Lung (tissue), 12 donors: ENCODE measurements around the gene SPATA4. TPM values are rescaled to one million over a fixed set of nuclear protein-coding genes. Genes with fewer than 3 reads are reported as not detected.
"Not testable (repeated sequence)": the region's sequence is repeated elsewhere in the genome, so short reads cannot be mapped to it uniquely, and the experiment has no call there.

ENCODE experiments used
- ATAC-seq: fragments of 200-7000 bp; cut with Tn5 transposase; one replicate; pipeline ENCODE4 v1.9.1; 2020; ENCODE audit warnings: moderate number of reproducible peaks; ENCODE audit not compliant: insufficient read depth, low FRiP score
- DNase-seq, 3 donors: peaks; one replicate each; pipeline ENCODE4 v3.0.0-alpha.2; 2013 to 2017
- H3K27ac ChIP-seq, 2 donors: one replicate each; pipeline ENCODE4 v1.5.1; 2013; ENCODE audit warnings: mild to moderate bottlenecking in 2 of 2, moderate library complexity in 2 of 2, control low read depth in 1 of 2, inconsistent platforms in 1 of 2, low read depth in 1 of 2, low read length in 1 of 2
- H3K27me3 ChIP-seq, 3 donors: one replicate each; pipeline ENCODE4 v1.5.1; 2013; ENCODE audit warnings: low read length in 2 of 3; ENCODE audit not compliant: control insufficient read depth in 3 of 3, insufficient read depth in 3 of 3
- H3K36me3 ChIP-seq, 4 donors: one replicate each; pipeline ENCODE4 v1.5.1; 2013; ENCODE audit warnings: low read length in 4 of 4, mild to moderate bottlenecking in 1 of 4, moderate library complexity in 1 of 4; ENCODE audit not compliant: control insufficient read depth in 4 of 4, insufficient read depth in 4 of 4
- H3K4me1 ChIP-seq, 5 donors: one replicate each; pipeline ENCODE4 v1.5.1; 2013; ENCODE audit warnings: low read length in 5 of 5, mild to moderate bottlenecking in 2 of 5, moderate library complexity in 1 of 5; ENCODE audit not compliant: control insufficient read depth in 5 of 5, insufficient read depth in 5 of 5
- H3K4me3 ChIP-seq: one replicate; pipeline ENCODE4 v1.5.1; 2013; ENCODE audit warnings: mild to moderate bottlenecking, control low read depth, moderate library complexity
- H3K9ac ChIP-seq, 2 donors: one replicate each; pipeline ENCODE4 v1.5.1; 2013; ENCODE audit warnings: low read length in 2 of 2, control low read depth in 1 of 2; ENCODE audit not compliant: insufficient read depth in 1 of 2
- H3K9me3 ChIP-seq, 4 donors: one replicate each; pipeline ENCODE4 v1.5.1; 2013; ENCODE audit warnings: low read length in 3 of 4, mild to moderate bottlenecking in 1 of 4, moderate library complexity in 1 of 4; ENCODE audit not compliant: control insufficient read depth in 4 of 4, insufficient read depth in 3 of 4
- WGBS, 2 donors: extraction: QIAGEN DNeasy Blood & Tissue Kit; methylation state at CpG; one replicate each; pipeline ENCODE4 v1.1.7; 2013; 5-methylcytosine and 5-hydroxymethylcytosine counted together
- polyA plus RNA-seq, 2 donors: library from polyadenylated mRNA; stranded (reverse); fragments of 200-250 nt; gene quantifications; one replicate each; pipeline ENCODE4 v1.2.1, GENCODE V29; 2013
- total RNA-seq, 2 donors: library from RNA; depleted of rRNA in 1 of 2; stranded (reverse); fragments of >200 nt in 1 of 2; gene quantifications; one replicate each; pipeline ENCODE4 v1.2.1, GENCODE V29; 2014 to 2021
- TF ChIP-seq, protein P1 (sequence below): IDR thresholded peaks from 2 replicates; pipeline ENCODE4 v1.5.1; 2012; ENCODE audit warnings: mild to moderate bottlenecking; ENCODE audit errors: control extremely low read depth, extremely low read depth
- donor health status: control.
- donor health status: control.
- donor health status: Bipolar disorder and iron deficiency.
- donor health status: healthy.
- donor health status: DM: yes; HTN: yes; CAD: no.

The SPATA4 gene
- total and polyA plus RNA-seq, 4 donors = 1.1 to 4.1 (median 2.2) TPM

DNA sequence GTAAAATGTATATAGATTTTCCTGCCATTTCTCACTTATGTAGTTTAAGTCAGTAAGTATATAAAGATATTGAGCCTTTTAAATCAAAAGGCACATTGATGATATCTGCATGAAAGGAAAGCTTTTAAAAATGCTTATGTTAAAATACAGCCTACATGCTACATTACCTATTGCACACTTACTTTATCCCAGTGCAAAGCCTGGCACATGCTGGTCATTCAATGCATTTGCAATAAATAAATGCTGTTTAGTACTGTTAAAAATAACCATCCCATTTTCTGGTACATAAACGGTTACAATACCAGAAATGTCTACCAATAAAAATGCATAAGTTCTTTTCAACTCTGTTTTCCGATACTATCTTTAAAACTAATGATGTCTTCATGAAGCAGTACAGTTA lies 22.1 kb upstream of the SPATA4 start:
- ATAC-seq = no peak
- H3K4me1 ChIP-seq = no peaks in the 10 kb centered on the region
- WGBS, 2 donors = 81 to 90% methylated on average over 2 of the region's 2 CpGs

GRCh38 chr4:176212351-176212750 lies 17.0 kb upstream of the SPATA4 start:
- H3K9ac ChIP-seq, H3K27ac ChIP-seq, H3K9me3 ChIP-seq, H3K27me3 ChIP-seq, H3K4me3 ChIP-seq, H3K36me3 ChIP-seq, H3K4me1 ChIP-seq, ATAC-seq, DNase-seq: not testable (repeated sequence)
- 74 to 84% methylated on average over 3 of the region's 3 CpGs for WGBS, 2 donors

More for the DNA sequence above, 22.1 kb upstream of the SPATA4 start:
- H3K27me3 ChIP-seq = no peaks in the 10 kb centered on the region
- DNase-seq = no peak
- no peak overlapping the region for H3K27ac ChIP-seq
- H3K36me3 ChIP-seq = no peaks in the 10 kb centered on the region
- no peak overlapping the region for H3K9ac ChIP-seq
- no peaks in the 10 kb centered on the region for H3K9me3 ChIP-seq
- TF ChIP-seq, protein P1, sequence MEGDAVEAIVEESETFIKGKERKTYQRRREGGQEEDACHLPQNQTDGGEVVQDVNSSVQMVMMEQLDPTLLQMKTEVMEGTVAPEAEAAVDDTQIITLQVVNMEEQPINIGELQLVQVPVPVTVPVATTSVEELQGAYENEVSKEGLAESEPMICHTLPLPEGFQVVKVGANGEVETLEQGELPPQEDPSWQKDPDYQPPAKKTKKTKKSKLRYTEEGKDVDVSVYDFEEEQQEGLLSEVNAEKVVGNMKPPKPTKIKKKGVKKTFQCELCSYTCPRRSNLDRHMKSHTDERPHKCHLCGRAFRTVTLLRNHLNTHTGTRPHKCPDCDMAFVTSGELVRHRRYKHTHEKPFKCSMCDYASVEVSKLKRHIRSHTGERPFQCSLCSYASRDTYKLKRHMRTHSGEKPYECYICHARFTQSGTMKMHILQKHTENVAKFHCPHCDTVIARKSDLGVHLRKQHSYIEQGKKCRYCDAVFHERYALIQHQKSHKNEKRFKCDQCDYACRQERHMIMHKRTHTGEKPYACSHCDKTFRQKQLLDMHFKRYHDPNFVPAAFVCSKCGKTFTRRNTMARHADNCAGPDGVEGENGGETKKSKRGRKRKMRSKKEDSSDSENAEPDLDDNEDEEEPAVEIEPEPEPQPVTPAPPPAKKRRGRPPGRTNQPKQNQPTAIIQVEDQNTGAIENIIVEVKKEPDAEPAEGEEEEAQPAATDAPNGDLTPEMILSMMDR = no peak
- H3K4me3 ChIP-seq = no peak overlapping the region

DNA sequence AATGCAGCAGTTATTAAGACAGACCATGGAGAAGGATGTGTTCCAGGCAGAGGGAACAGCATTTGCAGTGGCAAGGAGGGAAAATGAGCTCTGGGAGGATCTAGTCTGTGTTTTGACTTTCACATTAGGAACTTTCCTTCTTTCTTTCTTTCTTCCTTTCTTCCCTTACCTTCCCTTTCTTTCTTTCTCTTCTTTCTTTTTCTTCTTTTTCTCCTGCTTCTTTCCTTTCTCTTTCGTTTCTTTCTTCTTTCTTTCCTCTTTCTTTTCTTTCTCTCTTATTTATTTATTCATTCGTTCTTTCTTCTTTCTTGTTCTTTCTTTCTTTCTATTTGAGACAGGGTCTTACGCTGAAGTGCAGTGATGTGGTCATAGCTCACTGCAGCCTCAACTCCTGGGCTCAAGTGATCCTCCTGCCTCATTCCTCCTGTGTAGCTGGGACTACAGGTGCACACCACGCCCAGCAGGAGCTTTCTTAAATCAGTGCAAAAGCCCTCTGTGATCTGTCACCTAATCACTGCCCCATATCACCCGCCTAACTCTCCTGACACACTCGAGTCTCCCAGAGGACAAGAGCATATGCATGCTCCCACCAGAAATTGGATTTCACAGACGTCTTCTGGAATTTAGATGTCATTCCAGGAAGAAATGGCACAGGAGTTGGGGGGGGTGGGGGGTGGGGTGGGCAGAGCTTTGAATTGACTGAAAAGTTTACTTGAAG lies 15.4 kb upstream of the SPATA4 start:
- WGBS, 2 donors = 80 to 83% methylated on average over 7 of the region's 7 CpGs
- Histone ChIP-seq H3K4me3 (no peak overlapping the region), H3K4me1 (no peaks in the 10 kb centered on the region), H3K9me3 (no peaks in the 10 kb centered on the region), H3K27me3 (no peaks in the 10 kb centered on the region), H3K36me3 (no peaks in the 10 kb centered on the region), H3K9ac (no peak overlapping the region), H3K27ac (no peak overlapping the region)
- DNase-seq (no peak), ATAC-seq (no peak)
- TF ChIP-seq, protein P1 = no peak

DNA sequence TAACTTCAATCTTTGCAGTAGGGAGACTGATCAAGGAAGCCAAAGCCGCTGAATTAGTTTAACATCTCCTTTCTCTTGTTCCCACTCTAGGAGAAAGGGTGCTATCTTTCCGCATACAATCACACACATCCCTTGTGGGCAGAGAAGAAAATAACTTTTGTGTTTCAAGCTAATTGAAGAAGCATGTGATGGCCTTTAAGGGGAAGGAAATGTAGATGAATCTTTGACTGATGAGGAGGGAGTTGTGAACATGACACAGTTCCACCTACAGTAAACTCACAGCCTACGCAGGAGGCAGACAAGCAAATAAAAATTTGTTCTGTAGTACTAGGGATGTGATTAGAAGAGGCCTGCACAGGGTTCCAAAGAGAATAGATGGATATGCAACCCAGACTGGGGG lies 14.7 kb upstream of the SPATA4 start:
- Histone ChIP-seq H3K36me3 (no peaks in the 10 kb centered on the region), H3K27ac (no peak overlapping the region), H3K4me1 (no peaks in the 10 kb centered on the region), H3K9ac (no peak overlapping the region), H3K27me3 (no peaks in the 10 kb centered on the region), H3K4me3 (no peak overlapping the region), H3K9me3 (no peaks in the 10 kb centered on the region)
- TF ChIP-seq, protein P1 = no peak
- DNase-seq = no peak
- 88 to 93% methylated on average over 3 of the region's 3 CpGs for WGBS, 2 donors
- ATAC-seq = no peak
